Psoas muscle (tissue), 8 donors: ENCODE measurements around the gene KIAA1671. TPM values are rescaled to one million over a fixed set of nuclear protein-coding genes. Genes with fewer than 3 reads are reported as not detected.
A peak's percentile ranks its signal among the peaks of the same experiment; 100 is the strongest.

Source experiments
- ATAC-seq, 4 donors: fragments of 200-7000 bp; cut with Tn5 transposase; one replicate each; pipeline ENCODE4 v1.9.1; 2020; ENCODE audit warnings: moderate library complexity in 3 of 4, mild to moderate bottlenecking in 2 of 4
- DNase-seq, 2 donors: peaks; one replicate each; pipeline ENCODE4 v3.0.0-alpha.2; 2020
- H3K27ac ChIP-seq: fragments of 200-600 bp; one replicate; pipeline ENCODE4 v1.8.0; 2022
- H3K27me3 ChIP-seq, 3 donors: fragments of 200-600 bp in 1 of 3; one replicate each; pipeline versions ENCODE4 v1.6.1 to v1.8.0; 2013 to 2022; ENCODE audit warnings: low read length in 2 of 3, mild to moderate bottlenecking in 2 of 3, moderate library complexity in 1 of 3; ENCODE audit not compliant: insufficient read depth in 3 of 3
- H3K36me3 ChIP-seq, 2 donors: fragments of 200-600 bp in 1 of 2; one replicate each; pipeline versions ENCODE4 v1.6.1 to v1.8.0; 2013 to 2022; ENCODE audit warnings: low read depth in 1 of 2, mild to moderate bottlenecking in 1 of 2, moderate library complexity in 1 of 2; ENCODE audit not compliant: insufficient read depth in 1 of 2
- H3K4me1 ChIP-seq: fragments of 200-600 bp; one replicate; pipeline ENCODE4 v1.8.0; 2022
- H3K4me3 ChIP-seq: fragments of 200-600 bp; one replicate; pipeline ENCODE4 v1.8.0; 2022; ENCODE audit warnings: mild to moderate bottlenecking
- H3K9me3 ChIP-seq: fragments of 200-600 bp; one replicate; pipeline ENCODE4 v1.8.0; 2022
- CTCF ChIP-seq: fragments of 200-600 bp; IDR thresholded peaks from one replicate; pipeline ENCODE4 v1.8.0; 2022; ENCODE audit warnings: antibody characterized with exemption
- WGBS, 3 donors: extraction: QIAGEN DNeasy Blood & Tissue Kit; methylation state at CpG; one replicate each; pipeline versions ENCODE4 v1.1.6 to v1.1.7; 2013; 5-methylcytosine and 5-hydroxymethylcytosine counted together
- intact Hi-C, 2 donors: fragments of 100-400 bp; cut with DNase I; formaldehyde crosslinking; loops; one replicate each; pipeline versions ENCODE4 v1.11.0 to v1.14.2; 2022
- polyA plus RNA-seq, 3 donors: library from polyadenylated mRNA; stranded (reverse); fragments of 200-250 nt; gene quantifications; one replicate each; pipeline ENCODE4 v1.2.3, GENCODE V29; 2013
- total RNA-seq, 4 donors: library from RNA; stranded (reverse); fragmentation: NEBNext Ultra II Directional in 2 of 4; extraction: Animal tissue kit (Norgen Biotek cat#: 25700) in 2 of 4; gene quantifications; one replicate each; pipeline versions ENCODE4 v1.2.1 to v1.2.4, GENCODE V29; 2021 to 2023
- donor health status: healthy with polysubstance abuse.
- donor health status: DM: no; HTN: no; CAD: no; lungs with moderate emphysema.
- donor health status: Bipolar disorder and iron deficiency.
- donor health status: healthy.
- donor health status: DM: yes; HTN: yes; CAD: no.
- donor health status: DM: no; HTN: no; CAD: no.
- donor health status: DM: no; HTN: no; CAD: no.
- donor health status: DM: yes; HTN: yes; CAD: no.

Gene KIAA1671
- total and polyA plus RNA-seq, 7 donors = 1.9 to 56.9 (median 15.8) TPM

DNA sequence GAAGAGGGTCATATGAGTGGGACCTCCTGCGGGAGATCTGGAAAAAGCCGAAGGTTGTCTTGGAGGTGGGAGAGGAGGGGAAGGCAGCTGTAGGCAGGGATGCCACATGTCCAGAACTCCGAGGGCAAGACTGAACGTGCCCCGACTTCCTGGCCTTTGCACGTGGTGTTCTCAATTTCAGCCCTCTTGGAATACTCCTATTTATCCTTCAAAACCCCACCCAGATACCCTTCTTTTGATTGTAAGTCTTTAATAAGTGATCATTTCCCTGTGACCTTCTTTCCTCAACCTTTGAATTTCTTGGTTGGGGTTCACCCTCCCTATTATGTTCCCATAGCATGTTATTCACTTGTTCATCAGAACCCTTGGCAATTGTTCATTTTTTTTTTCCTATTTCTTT lies 151.9 kb downstream of the KIAA1671 start:
- H3K27ac ChIP-seq = no peak overlapping the region
- intact Hi-C loops = no loop called here
- no peaks in the 10 kb centered on the region for H3K4me1 ChIP-seq
- H3K27me3 ChIP-seq = no peaks in the 10 kb centered on the region
- TF ChIP-seq CTCF = no peak
- peaks cover 0 to 18% of the 10 kb centered on the region in 2 donors for H3K36me3 ChIP-seq
- H3K4me3 ChIP-seq = no peak overlapping the region
- 69 to 85% (median 84%) methylated on average over 5 to 6 of the region's 6 CpGs for WGBS, 3 donors
- no peaks in the 10 kb centered on the region for H3K9me3 ChIP-seq
- DNase-seq = no peak
- no peak for ATAC-seq

DNA sequence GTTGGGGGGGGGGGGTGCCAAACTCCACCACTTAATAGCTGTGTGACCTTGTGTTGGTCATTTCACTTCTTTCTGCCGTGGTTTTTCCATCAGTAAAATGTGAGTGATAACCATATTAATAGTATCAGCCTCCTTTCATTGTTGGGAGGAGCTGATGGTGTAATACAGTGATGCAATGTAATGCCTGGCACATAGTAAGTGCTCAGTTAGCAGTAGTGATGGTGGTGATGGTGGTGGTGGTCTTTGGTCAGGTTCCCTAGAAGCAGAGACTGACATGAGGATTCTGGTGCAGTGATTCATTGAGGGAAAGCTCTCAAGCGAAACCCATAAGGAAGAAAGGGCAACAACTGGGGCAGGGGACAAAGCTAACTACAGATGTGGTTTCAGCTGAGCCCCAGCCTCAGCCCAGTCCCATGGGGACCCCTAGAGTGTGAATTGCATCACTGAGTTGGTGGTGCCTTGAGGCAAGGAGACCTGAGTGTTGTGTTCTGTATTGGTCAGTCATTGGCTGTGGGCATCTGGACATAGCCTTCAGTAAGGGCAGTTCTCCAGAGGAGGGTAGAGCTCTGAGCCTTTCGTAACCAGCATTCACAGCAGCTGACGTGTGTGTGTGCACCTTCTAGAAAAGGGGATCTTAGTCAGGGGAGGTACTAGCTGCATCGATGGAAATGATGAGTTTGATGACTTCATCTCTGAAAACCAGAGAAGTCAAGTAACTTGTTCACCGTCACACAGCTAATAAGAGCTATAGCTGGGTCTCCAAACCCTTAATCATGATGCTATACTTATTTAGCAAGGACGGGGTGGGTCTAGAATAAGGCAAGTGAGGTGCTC lies 153.5 kb downstream of the KIAA1671 start:
- no peaks in the 10 kb centered on the region for H3K9me3 ChIP-seq
- ATAC-seq = no peak
- no peak for DNase-seq
- H3K36me3 ChIP-seq = peaks cover 0 to 25% of the 10 kb centered on the region in 2 donors
- intact Hi-C loops = no loop called here
- no peak for TF ChIP-seq CTCF
- H3K27me3 ChIP-seq = no peaks in the 10 kb centered on the region
- 81 to 86% (median 86%) methylated on average over 7 of the region's 7 CpGs for WGBS, 3 donors
- no peak overlapping the region for H3K27ac ChIP-seq
- H3K4me1 ChIP-seq = no peaks in the 10 kb centered on the region
- no peak overlapping the region for H3K4me3 ChIP-seq

DNA sequence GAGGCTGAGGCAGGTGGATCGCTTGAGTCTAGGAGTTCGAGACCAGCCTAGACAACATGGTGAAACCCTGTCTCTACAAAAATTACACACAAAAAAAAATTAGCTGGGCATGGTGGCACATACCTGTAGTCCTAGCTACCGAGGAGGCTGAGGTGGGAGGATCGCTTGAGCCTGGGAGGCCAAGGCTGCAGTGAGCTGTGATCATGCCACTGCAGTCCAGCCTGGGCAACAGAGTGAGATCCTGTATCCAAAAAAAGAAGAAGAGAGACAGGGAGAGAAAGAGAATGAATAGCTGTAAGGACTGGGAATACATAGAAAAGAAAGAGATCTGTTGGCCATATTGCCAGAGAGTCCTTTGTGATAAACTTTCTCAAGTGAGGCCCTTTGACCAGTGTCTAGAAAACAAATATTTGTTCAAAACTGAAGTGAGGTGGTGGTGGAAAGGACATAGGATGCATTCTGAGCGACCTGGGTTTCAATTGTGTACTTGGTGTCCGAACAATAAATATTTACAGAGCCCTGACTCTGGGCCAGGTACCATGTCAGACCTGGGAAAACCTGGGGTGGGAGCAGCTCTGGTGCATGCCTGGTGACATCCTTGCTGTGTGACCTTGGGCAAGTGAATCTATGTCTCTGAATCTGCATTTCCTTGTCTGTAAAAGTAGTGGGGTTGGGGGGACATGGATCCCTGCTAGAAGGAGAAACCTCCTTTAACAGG lies 157.5 kb downstream of the KIAA1671 start:
- Histone ChIP-seq H3K27me3 (no peaks in the 10 kb centered on the region), H3K9me3 (no peaks in the 10 kb centered on the region), H3K4me3 (peak overlapping the region; percentile 77), H3K4me1 (peaks cover 12% of the 10 kb centered on the region), H3K36me3 (peaks cover 0 to 28% of the 10 kb centered on the region in 2 donors), H3K27ac (no peak overlapping the region)
- intact Hi-C loops = loop anchor here in 1 of 2 donors (2.0 kb wide), 1 partner anchor 53 kb away; no protein-coding TSS in a partner anchor
- no peak for TF ChIP-seq CTCF
- ATAC-seq (no peak), DNase-seq (no peak)
- 93 to 98% (median 95%) methylated on average over 6 of the region's 6 CpGs for WGBS, 3 donors

GRCh38 chr22:25110596-25110845 lies 158.0 kb downstream of the KIAA1671 start:
- peaks cover 0 to 28% of the 10 kb centered on the region in 2 donors for H3K36me3 ChIP-seq
- intact Hi-C loops = loop anchor here in 1 of 2 donors (2.0 kb wide), 1 partner anchor 52 kb away; no protein-coding TSS in a partner anchor
- no peak for ATAC-seq
- no peak for DNase-seq
- 40 to 49% (median 45%) methylated on average over 4 of the region's 4 CpGs for WGBS, 3 donors
- peak overlapping the region; percentile 77 for H3K4me3 ChIP-seq
- H3K27ac ChIP-seq = peak overlapping the region; percentile 86
- TF ChIP-seq CTCF = no peak
- H3K27me3 ChIP-seq = no peaks in the 10 kb centered on the region
- H3K4me1 ChIP-seq = peaks cover 12% of the 10 kb centered on the region
- H3K9me3 ChIP-seq = no peaks in the 10 kb centered on the region
